ENCODE measurements around the gene GALNT17. TPM values are rescaled to one million over a fixed set of nuclear protein-coding genes. Genes with fewer than 3 reads are reported as not detected.

GALNT17 gene
- total and polyA plus RNA-seq, 2 experiments from 2014 or later: 11.1 to 65.6 TPM

GRCh38 chr7:71408271-71408670 lies 276.3 kb downstream of the GALNT17 start:
- H3K4me1 Mint-ChIP-seq: peaks cover 6% of the 10 kb centered on the region
- no peaks in the 10 kb centered on the region for H3F3A ChIP-seq (replicated peaks; ENCODE audit: low read depth)
- H3K27ac ChIP-seq (ENCODE audit: low read depth): no peak overlapping the region
- no peak overlapping the region for H3K4me3 ChIP-seq
- H3K27ac Mint-ChIP-seq: no peak overlapping the region
- H3K9me3 Mint-ChIP-seq: peaks cover 37% of the 10 kb centered on the region
- H3K36me3 Mint-ChIP-seq (ENCODE audit: low read depth): peaks cover 63% of the 10 kb centered on the region
- H3K27me3 Mint-ChIP-seq (ENCODE audit: insufficient read depth, low read depth, poor library complexity): peaks cover 4% of the 10 kb centered on the region
- no peaks in the 10 kb centered on the region for H3K36me3 ChIP-seq (ENCODE audit: insufficient read depth)
- no peaks in the 10 kb centered on the region for H3K9me2 ChIP-seq (ENCODE audit: insufficient read depth)
- H2AFZ ChIP-seq: no peak overlapping the region
- H4K20me1 ChIP-seq (replicated peaks; ENCODE audit: insufficient read depth): no peaks in the 10 kb centered on the region
- no peak overlapping the region for H3K4me2 ChIP-seq
- no peaks in the 10 kb centered on the region for H3K27me3 ChIP-seq (ENCODE audit: insufficient read depth)
- no peak for ATAC-seq
- H3K4me3 Mint-ChIP-seq: no peak overlapping the region
- TF ChIP-seq JUNB (IDR thresholded peaks at IDR 0.05; ENCODE audit: unreplicated experiment) (no peak), POLR2AphosphoS5 (IDR thresholded peaks at IDR 0.05; ENCODE audit: low read depth) (no peak), EZH2 (IDR thresholded peaks at IDR 0.05; ENCODE audit: low read depth, unreplicated experiment) (no peak), REST (IDR thresholded peaks at IDR 0.05; ENCODE audit: unreplicated experiment) (no peak), ZNF462 (CRISPR knock-in tag; IDR thresholded peaks at IDR 0.05) (no peak), ETS1 (IDR thresholded peaks at IDR 0.05) (no peak), EZH2phosphoT487 (IDR thresholded peaks at IDR 0.05; ENCODE audit: unreplicated experiment) (no peak), ZNF331 (CRISPR knock-in tag; IDR thresholded peaks at IDR 0.05; ENCODE audit: low read depth) (no peak), CREB1 (CRISPR knock-in tag; IDR thresholded peaks at IDR 0.05; ENCODE audit: low read depth) (no peak), STAT1 (IDR thresholded peaks at IDR 0.05; ENCODE audit: unreplicated experiment) (no peak), ZNF114 (CRISPR knock-in tag; IDR thresholded peaks at IDR 0.05) (no peak), CTCF (conservative IDR thresholded peaks at IDR 0.05; ENCODE audit: low read depth in 2 of 2) (no peak), NANOG (IDR thresholded peaks at IDR 0.05; ENCODE audit: borderline replicate concordance) (no peak)
- peaks cover 10% of the 10 kb centered on the region for H3K4me1 ChIP-seq (ENCODE audit: insufficient read depth)
- DNase-seq (ENCODE audit: low spot score): no peak
- H3K79me2 ChIP-seq (replicated peaks; ENCODE audit: insufficient read depth): no peaks in the 10 kb centered on the region

All from GM23338 (cell line).